H1 (cell line): ENCODE results near the gene KIF13A. TPM values are rescaled to one million over a fixed set of nuclear protein-coding genes. Genes with fewer than 3 reads are reported as not detected.

Experiments used
- CHD2 ChIP-seq: IDR thresholded peaks from 2 replicates; pipeline ENCODE4 v1.6.1; 2012; ENCODE audit warnings: low read length, improper control_type of control experiment
- MAFK ChIP-seq: IDR thresholded peaks from 2 replicates; pipeline ENCODE4 v1.6.1; 2012; ENCODE audit warnings: low read depth, mild to moderate bottlenecking, improper control_type of control experiment, low read length
- RAD21 ChIP-seq, 2 experiments: IDR thresholded peaks in 1 of 2; conservative IDR thresholded peaks in 1 of 2; 2 replicates each; pipeline ENCODE4 v1.6.1; 2011; ENCODE audit warnings: low read depth in 2 of 2, low read length in 2 of 2, improper control_type of control experiment in 1 of 2, inconsistent platforms in 1 of 2, mild to moderate bottlenecking in 1 of 2, moderate library complexity in 1 of 2
- polyA plus RNA-seq, 7 experiments: library from polyadenylated mRNA; depleted of rRNA in 3 of 7; stranded (reverse) in 5 of 7; unstranded in 2 of 7; fragments of >200 nt in 5 of 7; fragments of 200-250 nt in 2 of 7; gene quantifications; 1 replicate in 5 of 7; 2 replicates in 1 of 7; 4 replicates in 1 of 7; pipeline versions ENCODE4 v1.2.1 to v1.2.3, GENCODE V29; 2011 to 2013; ENCODE audit warnings: missing spikeins in 2 of 7, mixed read lengths in 2 of 7
- total RNA-seq: library from RNA; stranded (reverse); fragmentation: NEBNext Ultra II Directional; extraction: Animal tissue kit (Norgen Biotek cat#: 25700); gene quantifications from 2 replicates; pipeline ENCODE4 v1.2.1, GENCODE V29; 2021

The KIF13A gene
- total and polyA plus RNA-seq, 2 of the 8 experiments (the other 6 are each of a cell fraction or from before 2014, with no cell fraction given) = 14.7 to 40.8 TPM

DNA sequence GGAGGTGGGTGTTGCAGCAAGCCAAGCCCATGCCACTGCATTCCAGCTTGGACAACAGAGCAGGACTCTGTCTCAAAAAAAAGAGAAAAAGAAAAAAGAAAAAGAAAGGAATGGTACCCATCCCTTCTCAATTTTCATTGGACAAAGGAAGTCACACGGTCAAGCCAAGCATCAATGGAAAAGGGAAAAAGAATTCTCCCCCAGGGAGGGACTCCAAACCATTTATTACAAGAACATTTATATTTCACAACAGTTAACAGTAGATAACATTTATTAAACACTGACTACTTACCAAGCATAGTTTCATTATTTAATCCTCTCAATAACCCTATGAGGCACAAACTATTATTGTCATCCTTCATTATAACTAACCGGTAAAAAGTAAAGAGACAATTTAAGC, 6.6 kb upstream of the KIF13A start (continued):
- TF ChIP-seq RAD21 (IDR thresholded peaks at IDR 0.05 in 1 of 2, conservative IDR thresholded peaks at IDR 0.05 in 1 of 2; ENCODE audit: low read depth in 2 of 2, low read length in 2 of 2) (no peak), CHD2 (no peak), MAFK (no peak)
